ENCODE measurements around the gene SLC10A4.

The SLC10A4 gene

GRCh38 chr4:48490012-48490679 lies 7.0 kb downstream of the SLC10A4 start, which contains the start of gene ZAR1:
TSS of gene ZAR1 (plus strand) at chr4:48490252. CDS start at chr4:48490292, 40 bp downstream.
- no peak for DNase-seq

- DNase-seq = peak; percentile 59
These were observed 7.8 kb downstream of the SLC10A4 start for GRCh38 chr4:48490680-48491513.

- no peak for DNase-seq
These were observed 8.5 kb downstream of the SLC10A4 start for GRCh38 chr4:48491514-48492176.

- DNase-seq = no peak
These were observed 10.4 kb downstream of the SLC10A4 start for GRCh38 chr4:48493452-48494100.

GRCh38 chr4:48495941-48496340 lies 12.8 kb downstream of the SLC10A4 start:
- DNase-seq = no peak

GRCh38 chr4:48498895-48499294 lies 15.8 kb downstream of the SLC10A4 start:
- DNase-seq = no peak

- no peak for DNase-seq
These were observed 16.5 kb downstream of the SLC10A4 start for GRCh38 chr4:48499551-48500066.

- DNase-seq = no peak
These were observed 20.3 kb downstream of the SLC10A4 start for GRCh38 chr4:48503233-48504025.

- no peak for DNase-seq
These were observed 20.8 kb downstream of the SLC10A4 start for GRCh38 chr4:48504026-48504330.

- DNase-seq = no peak
These were observed 21.2 kb downstream of the SLC10A4 start for GRCh38 chr4:48504352-48504751.

GRCh38 chr4:48506716-48507115 lies 23.6 kb downstream of the SLC10A4 start:
- DNase-seq = no peak

GRCh38 chr4:48509543-48509942 lies 26.4 kb downstream of the SLC10A4 start:
- DNase-seq = no peak

GRCh38 chr4:48518143-48518542 lies 35.0 kb downstream of the SLC10A4 start:
- DNase-seq = no peak

GRCh38 chr4:48526406-48526805 lies 43.3 kb downstream of the SLC10A4 start:
- DNase-seq = no peak

GRCh38 chr4:48538358-48538757 lies 55.2 kb downstream of the SLC10A4 start:
- no peak for DNase-seq

All from islet precursor cell (in vitro differentiated cells).